ENCODE data around the gene STAT5B. TPM values are rescaled to one million over a fixed set of nuclear protein-coding genes. Genes with fewer than 3 reads are reported as not detected.

Gene STAT5B
- total and polyA plus RNA-seq, 7 donors, result 15.9 to 90.1 (median 68.8) TPM

DNA sequence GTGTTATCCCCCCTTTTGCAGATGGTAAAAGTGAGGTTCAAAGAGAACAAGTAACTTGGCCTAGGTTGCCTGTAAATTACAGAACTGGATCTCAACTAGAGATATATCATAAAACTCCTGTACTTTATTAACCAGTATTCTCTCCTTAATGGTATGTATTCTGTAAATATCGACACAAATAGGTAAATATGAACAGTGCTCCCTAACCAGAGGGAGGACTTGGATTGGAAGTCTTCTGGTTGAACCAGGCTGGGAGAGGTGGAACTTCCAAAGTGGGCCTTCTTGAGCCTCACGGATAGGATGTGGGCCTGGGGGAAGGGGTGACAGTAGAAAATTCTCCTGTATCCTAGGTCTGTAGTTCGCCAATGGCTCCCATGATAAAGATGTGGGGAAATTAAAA, 19.8 kb upstream of the STAT5B start:
- H3K36me3 ChIP-seq (ENCODE audit: insufficient read depth in 1 of 2, low read depth in 1 of 2), result peaks cover 0 to 62% of the 10 kb centered on the region in 2 donors

GRCh38 chr17:42294469-42295398, 18.5 kb upstream of the STAT5B start:
- peak in 1 of 2 donors; percentile 19 for DNase-seq
- WGBS, 3 donors, result 84 to 90% (median 86%) methylated on average over 12 of the region's 12 CpGs
- no peaks in the 10 kb centered on the region for H3K27me3 ChIP-seq (ENCODE audit: insufficient read depth in 3 of 3, low read length in 2 of 3)
- H3K27ac ChIP-seq, result no peak overlapping the region
- H3K9me3 ChIP-seq, result no peaks in the 10 kb centered on the region
- no peak overlapping the region for H3K4me3 ChIP-seq
- H3K4me1 ChIP-seq, result no peaks in the 10 kb centered on the region
- no peak for TF ChIP-seq CTCF (IDR thresholded peaks at IDR 0.05)
- no peak for ATAC-seq
- intact Hi-C loops (cut with DNase I), result no loop called here
- H3K36me3 ChIP-seq (ENCODE audit: insufficient read depth in 1 of 2, low read depth in 1 of 2), result peaks cover 0 to 67% of the 10 kb centered on the region in 2 donors

More for the DNA sequence above, 19.8 kb upstream of the STAT5B start:
- no peak for ATAC-seq
- Histone ChIP-seq H3K4me3 (no peak overlapping the region), H3K27me3 (ENCODE audit: insufficient read depth in 3 of 3, low read length in 2 of 3) (no peaks in the 10 kb centered on the region), H3K27ac (no peak overlapping the region), H3K9me3 (no peaks in the 10 kb centered on the region), H3K4me1 (no peaks in the 10 kb centered on the region)
- intact Hi-C loops (cut with DNase I), result no loop called here
- no peak for TF ChIP-seq CTCF (IDR thresholded peaks at IDR 0.05)
- DNase-seq, result peak in 1 of 2 donors; percentile 8
- WGBS, 3 donors, result 90 to 95% (median 94%) methylated on average over 3 of the region's 3 CpGs

GRCh38 chr17:42291129-42291528, 14.9 kb upstream of the STAT5B start:
- peaks cover 0 to 49% of the 10 kb centered on the region in 2 donors for H3K36me3 ChIP-seq (ENCODE audit: insufficient read depth in 1 of 2, low read depth in 1 of 2)
- ATAC-seq (no peak), DNase-seq (peak in 1 of 2 donors; percentile 25)
- intact Hi-C loops (cut with DNase I), result no loop called here
- WGBS, 3 donors, result 77 to 85% (median 83%) methylated on average over 9 to 11 of the region's 11 CpGs
- H3K4me3 ChIP-seq, result no peak overlapping the region
- peaks cover 13% of the 10 kb centered on the region for H3K4me1 ChIP-seq
- H3K9me3 ChIP-seq, result no peaks in the 10 kb centered on the region
- no peak for TF ChIP-seq CTCF (IDR thresholded peaks at IDR 0.05)
- no peak overlapping the region for H3K27ac ChIP-seq
- no peaks in the 10 kb centered on the region for H3K27me3 ChIP-seq (ENCODE audit: insufficient read depth in 3 of 3, low read length in 2 of 3)

GRCh38 chr17:42290577-42290976, 14.4 kb upstream of the STAT5B start:
- Histone ChIP-seq H3K4me1 (peaks cover 13% of the 10 kb centered on the region), H3K36me3 (ENCODE audit: insufficient read depth in 1 of 2, low read depth in 1 of 2) (peaks cover 0 to 44% of the 10 kb centered on the region in 2 donors), H3K4me3 (no peak overlapping the region), H3K27me3 (ENCODE audit: insufficient read depth in 3 of 3, low read length in 2 of 3) (no peaks in the 10 kb centered on the region), H3K27ac (no peak overlapping the region), H3K9me3 (no peaks in the 10 kb centered on the region)
- intact Hi-C loops (cut with DNase I), result no loop called here
- DNase-seq, result peak in 1 of 2 donors; percentile 9
- 66 to 85% (median 72%) methylated on average over 5 of the region's 5 CpGs for WGBS, 3 donors
- no peak for TF ChIP-seq CTCF (IDR thresholded peaks at IDR 0.05)
- ATAC-seq, result no peak

Data from psoas muscle (tissue), 8 donors.